Measurements from ENCODE around the gene LMX1B.
"Not testable (repeated sequence)": the region's sequence is repeated elsewhere in the genome, so short reads cannot be mapped to it uniquely, and the experiment has no call there.

The LMX1B gene

DNA sequence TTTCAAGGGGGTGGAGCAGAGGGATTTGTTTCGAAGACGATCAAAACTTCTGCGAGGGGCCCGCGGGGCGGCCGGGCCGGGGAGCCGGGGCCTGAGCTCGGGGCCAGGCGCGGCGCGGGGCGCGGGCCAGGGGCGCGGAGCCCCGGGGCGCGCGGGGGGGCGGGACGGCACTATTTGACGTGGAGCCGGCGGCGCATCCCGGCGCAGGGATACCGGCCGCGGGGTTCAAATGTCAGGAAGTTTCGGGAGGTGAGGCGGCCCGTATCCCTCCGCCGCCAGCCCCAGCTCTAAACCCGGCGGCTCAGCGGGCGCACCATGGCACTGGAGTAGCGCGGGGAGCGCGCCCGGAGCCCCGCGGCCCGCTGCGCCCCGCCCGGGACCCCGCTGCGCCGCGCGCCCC lies at the start of gene LMX1B:
LMX1B (plus strand) TSS at position 278 of the 400 bp plus-strand sequence. CDS start 522 bp downstream, outside the sequence.
- H3K36me3 ChIP-seq (ENCODE audit: insufficient read depth, low read length): no peaks in the 10 kb centered on the region
- H3K4me3 ChIP-seq (ENCODE audit: low read depth, low read length): no peak within 1 kb of the TSS
- peaks cover 92% of the 10 kb centered on the region for H3K27me3 ChIP-seq (ENCODE audit: insufficient read depth, low read length)
- no peak within 1 kb of the TSS for H3K27ac ChIP-seq (ENCODE audit: low read depth, low read length)
- H3K79me2 ChIP-seq (ENCODE audit: control insufficient read depth, insufficient read depth, low read length, unreplicated experiment): no peaks in the 10 kb centered on the region
- no peaks in the 10 kb centered on the region for H3K4me1 ChIP-seq (ENCODE audit: control insufficient read depth, insufficient read depth, low read length, unreplicated experiment)
- no peak within 1 kb of the TSS for H2AFZ ChIP-seq (ENCODE audit: low read length, unreplicated experiment)

DNA sequence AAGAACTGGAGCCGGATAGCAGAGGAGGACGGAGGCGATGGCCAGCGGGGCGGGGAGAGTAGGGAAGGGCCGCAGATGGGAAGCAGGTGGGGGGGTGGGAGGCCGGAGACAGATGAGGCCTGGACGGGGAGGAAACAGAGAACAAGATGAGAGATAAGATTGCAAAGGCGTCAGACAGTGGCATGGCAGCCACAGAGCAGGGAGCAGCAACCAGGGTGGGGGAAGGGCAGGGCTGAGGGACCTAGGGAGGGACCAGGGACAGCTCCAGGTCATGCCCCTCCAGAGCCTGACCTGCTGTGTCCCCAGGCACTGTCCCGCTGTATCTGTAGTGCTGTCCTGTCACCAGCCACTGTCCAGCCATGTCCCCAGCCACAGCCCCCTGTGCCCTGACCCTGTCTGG lies 49.6 kb upstream of the LMX1B start:
- Histone ChIP-seq H3K4me3 (ENCODE audit: low read depth, low read length) (no peak overlapping the region), H3K27ac (ENCODE audit: low read depth, low read length) (no peak overlapping the region), H3K36me3 (ENCODE audit: insufficient read depth, low read length) (no peaks in the 10 kb centered on the region), H3K79me2 (ENCODE audit: control insufficient read depth, insufficient read depth, low read length, unreplicated experiment) (no peaks in the 10 kb centered on the region), H3K4me1 (ENCODE audit: control insufficient read depth, insufficient read depth, low read length, unreplicated experiment) (peaks cover 4% of the 10 kb centered on the region), H2AFZ (ENCODE audit: low read length, unreplicated experiment) (no peak overlapping the region), H3K27me3 (ENCODE audit: insufficient read depth, low read length) (peaks cover 76% of the 10 kb centered on the region)

DNA sequence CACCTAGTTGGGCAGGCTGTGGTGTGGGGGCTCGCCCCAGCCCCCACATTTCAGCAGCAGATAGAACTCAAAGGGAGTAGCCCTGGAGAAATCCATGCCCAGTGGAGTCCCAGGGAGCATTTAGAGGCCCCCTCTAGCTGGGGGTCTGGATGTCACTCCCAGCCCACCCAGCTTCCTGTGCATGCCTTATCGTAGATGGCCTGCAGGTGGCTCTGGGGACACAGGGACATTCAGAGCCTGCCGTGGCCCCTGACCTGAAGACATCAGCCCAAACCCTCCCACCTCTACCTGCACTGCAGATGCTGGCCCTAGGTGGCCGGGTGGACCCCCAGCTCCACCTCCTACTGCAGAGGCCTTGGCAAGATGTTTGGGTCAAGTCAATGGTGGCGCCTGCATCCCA lies 49.0 kb upstream of the LMX1B start:
- no peak overlapping the region for H2AFZ ChIP-seq (ENCODE audit: low read length, unreplicated experiment)
- H3K4me3 ChIP-seq (ENCODE audit: low read depth, low read length): no peak overlapping the region
- H3K36me3 ChIP-seq (ENCODE audit: insufficient read depth, low read length): no peaks in the 10 kb centered on the region
- peaks cover 70% of the 10 kb centered on the region for H3K27me3 ChIP-seq (ENCODE audit: insufficient read depth, low read length)
- H3K27ac ChIP-seq (ENCODE audit: low read depth, low read length): no peak overlapping the region
- H3K4me1 ChIP-seq (ENCODE audit: control insufficient read depth, insufficient read depth, low read length, unreplicated experiment): peaks cover 4% of the 10 kb centered on the region
- H3K79me2 ChIP-seq (ENCODE audit: control insufficient read depth, insufficient read depth, low read length, unreplicated experiment): no peaks in the 10 kb centered on the region

DNA sequence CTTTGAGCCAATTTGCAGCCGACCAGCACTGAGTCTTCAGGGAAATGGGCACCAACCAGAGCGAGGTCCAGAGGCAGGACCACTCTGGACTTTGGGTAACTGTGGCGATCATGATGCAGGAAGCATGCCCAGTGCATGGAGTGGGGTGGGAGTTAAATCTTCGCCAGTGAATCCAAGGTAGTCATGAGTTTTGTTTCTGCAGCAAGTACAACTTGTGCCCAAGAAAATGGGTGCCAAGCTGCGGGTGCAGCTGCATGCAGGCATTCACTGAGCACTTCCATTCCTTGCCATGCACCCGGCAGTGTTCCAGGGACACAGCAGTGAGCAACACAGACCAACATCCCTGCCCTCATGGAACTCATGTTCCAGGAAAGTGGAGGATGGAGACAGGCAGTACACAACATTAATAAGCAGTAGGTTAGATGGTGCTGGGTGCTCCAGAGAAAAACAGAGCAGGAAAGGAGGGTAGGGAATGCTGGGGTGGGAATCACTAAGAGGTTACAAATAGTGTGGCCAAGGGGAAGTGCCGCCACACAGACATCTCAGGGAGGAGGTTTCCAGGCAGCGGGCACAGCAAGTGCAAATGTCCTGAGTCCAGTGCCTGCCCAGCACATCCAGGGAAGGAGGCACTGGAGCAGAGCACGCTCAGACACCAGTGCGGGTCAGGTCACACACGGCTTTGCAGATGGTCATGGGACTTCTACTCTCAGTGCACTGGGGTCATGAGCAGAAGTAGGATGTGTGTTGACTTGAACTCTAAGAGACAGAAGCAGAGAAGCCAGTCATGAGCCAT lies 48.2 kb upstream of the LMX1B start:
- Histone ChIP-seq H3K36me3 (ENCODE audit: insufficient read depth, low read length) (no peaks in the 10 kb centered on the region), H3K27ac (ENCODE audit: low read depth, low read length) (no peak overlapping the region), H3K4me1 (ENCODE audit: control insufficient read depth, insufficient read depth, low read length, unreplicated experiment) (peaks cover 4% of the 10 kb centered on the region), H3K79me2 (ENCODE audit: control insufficient read depth, insufficient read depth, low read length, unreplicated experiment) (no peaks in the 10 kb centered on the region), H2AFZ (ENCODE audit: low read length, unreplicated experiment) (no peak overlapping the region), H3K27me3 (ENCODE audit: insufficient read depth, low read length) (peaks cover 62% of the 10 kb centered on the region), H3K4me3 (ENCODE audit: low read depth, low read length) (no peak overlapping the region)

DNA sequence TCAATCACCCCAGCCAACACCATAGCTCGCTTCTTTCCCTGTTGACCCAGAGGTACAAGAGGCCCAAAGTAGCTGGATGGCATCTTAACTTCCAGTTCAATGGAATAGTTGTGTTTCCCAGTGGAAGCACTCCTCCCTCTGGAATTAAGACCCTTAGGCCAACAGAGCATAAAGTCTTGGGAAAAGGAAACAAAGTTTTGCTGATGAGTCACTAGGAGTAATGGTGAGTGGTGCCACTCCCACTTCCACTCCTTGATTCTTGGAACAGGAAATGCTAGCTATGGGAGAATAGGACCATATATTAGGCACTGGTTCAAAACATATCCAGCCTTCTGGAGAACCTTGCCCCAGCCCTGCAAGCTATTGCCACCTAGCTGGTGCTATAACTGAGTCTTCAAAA lies 44.7 kb upstream of the LMX1B start:
- no peak overlapping the region for H3K4me3 ChIP-seq (ENCODE audit: low read depth, low read length)
- H3K36me3 ChIP-seq (ENCODE audit: insufficient read depth, low read length): no peaks in the 10 kb centered on the region
- H3K27me3 ChIP-seq (ENCODE audit: insufficient read depth, low read length): peaks cover 32% of the 10 kb centered on the region
- no peak overlapping the region for H3K27ac ChIP-seq (ENCODE audit: low read depth, low read length)
- H2AFZ ChIP-seq (ENCODE audit: low read length, unreplicated experiment): peak overlapping the region; percentile 52
- peaks cover 4% of the 10 kb centered on the region for H3K4me1 ChIP-seq (ENCODE audit: control insufficient read depth, insufficient read depth, low read length, unreplicated experiment)
- no peaks in the 10 kb centered on the region for H3K79me2 ChIP-seq (ENCODE audit: control insufficient read depth, insufficient read depth, low read length, unreplicated experiment)

DNA sequence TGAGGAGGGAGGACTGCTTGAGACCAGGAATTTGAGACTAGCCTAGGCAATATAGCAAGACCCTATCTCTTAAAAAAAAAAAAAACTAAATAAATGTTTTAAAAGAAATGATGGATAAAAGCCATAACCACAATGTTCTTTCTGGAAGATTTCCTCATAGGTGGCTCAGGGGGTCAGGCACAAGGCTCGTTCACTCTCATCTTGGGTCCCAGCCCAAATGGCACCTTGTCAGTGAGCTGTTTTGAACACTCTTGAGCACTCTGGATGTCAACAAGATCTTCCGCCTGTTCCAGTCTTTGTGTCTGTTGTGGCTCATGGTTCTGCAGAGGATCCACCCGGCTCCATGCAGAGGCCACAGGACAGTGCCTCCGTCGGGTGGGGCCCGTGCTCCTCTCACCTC lies 35.7 kb upstream of the LMX1B start:
- no peak overlapping the region for H2AFZ ChIP-seq (ENCODE audit: low read length, unreplicated experiment)
- H3K27me3 ChIP-seq (ENCODE audit: insufficient read depth, low read length): peaks cover 52% of the 10 kb centered on the region
- no peak overlapping the region for H3K4me3 ChIP-seq (ENCODE audit: low read depth, low read length)
- H3K27ac ChIP-seq (ENCODE audit: low read depth, low read length): no peak overlapping the region
- no peaks in the 10 kb centered on the region for H3K36me3 ChIP-seq (ENCODE audit: insufficient read depth, low read length)
- no peaks in the 10 kb centered on the region for H3K79me2 ChIP-seq (ENCODE audit: control insufficient read depth, insufficient read depth, low read length, unreplicated experiment)
- no peaks in the 10 kb centered on the region for H3K4me1 ChIP-seq (ENCODE audit: control insufficient read depth, insufficient read depth, low read length, unreplicated experiment)

DNA sequence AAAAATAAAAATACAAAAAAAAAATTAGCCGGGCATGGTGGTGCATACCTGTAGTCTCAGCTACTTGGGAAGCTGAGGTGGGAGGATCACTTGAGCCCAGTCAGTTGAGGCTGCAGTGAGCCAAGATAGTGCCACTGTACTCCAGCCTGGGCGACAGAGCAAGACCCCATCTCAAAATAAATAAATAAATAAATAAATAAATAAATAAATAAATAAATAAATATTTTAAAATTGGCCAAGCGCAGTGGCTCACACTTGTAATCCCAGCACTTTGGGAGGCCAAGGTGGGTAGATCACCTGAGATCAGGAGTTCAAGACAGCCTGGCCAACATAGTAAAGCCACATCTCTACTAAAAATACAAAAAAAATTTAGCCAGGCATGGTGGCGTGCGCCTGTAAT lies 33.4 kb upstream of the LMX1B start:
- H2AFZ ChIP-seq (ENCODE audit: low read length, unreplicated experiment); H3K4me1 ChIP-seq (ENCODE audit: control insufficient read depth, insufficient read depth, low read length, unreplicated experiment); H3K79me2 ChIP-seq (ENCODE audit: control insufficient read depth, insufficient read depth, low read length, unreplicated experiment); H3K36me3 ChIP-seq (ENCODE audit: insufficient read depth, low read length); H3K4me3 ChIP-seq (ENCODE audit: low read depth, low read length); H3K27ac ChIP-seq (ENCODE audit: low read depth, low read length): not testable (repeated sequence)
- H3K27me3 ChIP-seq (ENCODE audit: insufficient read depth, low read length): peaks cover 64% of the 10 kb centered on the region

DNA sequence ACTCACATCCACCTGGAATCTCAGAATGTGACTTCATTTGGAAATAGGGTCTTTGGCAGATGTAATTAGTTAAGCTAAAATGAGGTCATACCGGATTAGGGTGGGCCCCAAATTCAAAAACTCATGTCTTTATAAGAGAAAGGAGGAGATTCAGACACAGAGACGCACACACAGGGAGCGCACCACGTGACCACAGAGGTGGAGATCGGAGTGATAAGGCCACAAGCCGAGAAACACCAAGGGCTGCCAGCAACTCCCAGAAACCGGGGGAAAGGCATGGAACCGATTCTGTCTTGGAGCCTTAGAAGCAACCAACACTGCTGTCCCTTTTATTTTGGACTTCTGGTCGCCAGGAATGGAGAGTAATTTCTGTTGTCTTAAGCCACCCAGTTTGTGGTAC lies 31.8 kb upstream of the LMX1B start:
- no peak overlapping the region for H3K4me3 ChIP-seq (ENCODE audit: low read depth, low read length)

DNA sequence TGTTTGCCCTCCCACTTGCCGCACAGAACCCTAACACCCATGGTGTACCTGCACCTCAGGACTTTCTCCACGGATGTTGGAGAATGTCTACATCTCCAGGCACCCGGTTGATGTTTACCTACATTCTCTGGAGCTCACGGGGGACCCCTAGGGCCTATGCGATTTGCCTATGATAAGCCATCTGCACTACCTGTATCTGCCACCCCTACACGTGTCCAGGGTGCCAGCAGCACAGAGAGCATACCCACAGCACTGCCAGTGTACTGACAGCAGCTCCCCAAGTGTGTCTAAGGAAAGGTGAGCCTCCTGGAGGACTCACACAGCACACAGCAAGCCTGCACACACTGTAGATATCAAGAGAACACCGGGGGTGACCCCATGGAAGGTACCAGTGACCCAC lies 31.3 kb upstream of the LMX1B start:
- Histone ChIP-seq H3K27ac (ENCODE audit: low read depth, low read length) (no peak overlapping the region), H3K36me3 (ENCODE audit: insufficient read depth, low read length) (no peaks in the 10 kb centered on the region), H3K79me2 (ENCODE audit: control insufficient read depth, insufficient read depth, low read length, unreplicated experiment) (no peaks in the 10 kb centered on the region), H3K27me3 (ENCODE audit: insufficient read depth, low read length) (peaks cover 77% of the 10 kb centered on the region), H3K4me1 (ENCODE audit: control insufficient read depth, insufficient read depth, low read length, unreplicated experiment) (no peaks in the 10 kb centered on the region), H3K4me3 (ENCODE audit: low read depth, low read length) (no peak overlapping the region), H2AFZ (ENCODE audit: low read length, unreplicated experiment) (no peak overlapping the region)

More for the DNA sequence above, 31.8 kb upstream of the LMX1B start:
- H3K27ac ChIP-seq (ENCODE audit: low read depth, low read length): no peak overlapping the region
- H3K36me3 ChIP-seq (ENCODE audit: insufficient read depth, low read length): no peaks in the 10 kb centered on the region
- H3K27me3 ChIP-seq (ENCODE audit: insufficient read depth, low read length): peaks cover 75% of the 10 kb centered on the region
- H3K79me2 ChIP-seq (ENCODE audit: control insufficient read depth, insufficient read depth, low read length, unreplicated experiment): no peaks in the 10 kb centered on the region
- no peak overlapping the region for H2AFZ ChIP-seq (ENCODE audit: low read length, unreplicated experiment)
- H3K4me1 ChIP-seq (ENCODE audit: control insufficient read depth, insufficient read depth, low read length, unreplicated experiment): no peaks in the 10 kb centered on the region

DNA sequence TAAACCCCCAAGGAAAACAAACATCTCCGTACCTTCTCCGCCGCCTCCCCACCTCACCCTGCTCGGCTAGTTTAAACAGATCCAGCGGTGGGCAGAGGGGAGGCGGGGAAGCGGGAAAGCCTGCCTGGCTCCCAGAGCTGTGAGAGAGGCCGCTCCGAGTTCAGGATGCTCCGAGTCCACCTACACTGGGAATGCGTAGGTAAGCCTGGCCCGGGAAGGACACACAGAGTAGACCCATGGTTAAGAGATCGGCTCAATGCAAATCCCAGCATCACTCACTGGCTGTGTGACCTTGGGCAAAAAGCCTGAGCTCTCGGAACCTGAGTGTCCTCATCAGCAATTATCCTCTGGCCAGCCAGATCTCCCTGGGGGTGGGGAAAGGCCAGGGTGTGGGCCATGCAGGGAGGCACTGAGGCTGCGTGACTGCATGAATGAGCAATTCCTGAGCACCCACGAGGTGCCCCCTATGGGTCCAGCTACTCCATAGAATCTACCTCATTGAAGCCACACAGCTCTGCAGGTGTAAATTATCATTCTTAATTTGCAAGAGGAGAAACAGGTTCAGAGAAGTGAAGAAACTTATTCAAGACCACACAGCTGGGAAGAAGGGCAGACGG lies 30.5 kb upstream of the LMX1B start:
- Histone ChIP-seq H3K36me3 (ENCODE audit: insufficient read depth, low read length) (no peaks in the 10 kb centered on the region), H3K79me2 (ENCODE audit: control insufficient read depth, insufficient read depth, low read length, unreplicated experiment) (no peaks in the 10 kb centered on the region), H3K27me3 (ENCODE audit: insufficient read depth, low read length) (peaks cover 81% of the 10 kb centered on the region), H3K27ac (ENCODE audit: low read depth, low read length) (no peak overlapping the region), H3K4me1 (ENCODE audit: control insufficient read depth, insufficient read depth, low read length, unreplicated experiment) (no peaks in the 10 kb centered on the region), H3K4me3 (ENCODE audit: low read depth, low read length) (no peak overlapping the region), H2AFZ (ENCODE audit: low read length, unreplicated experiment) (no peak overlapping the region)

DNA sequence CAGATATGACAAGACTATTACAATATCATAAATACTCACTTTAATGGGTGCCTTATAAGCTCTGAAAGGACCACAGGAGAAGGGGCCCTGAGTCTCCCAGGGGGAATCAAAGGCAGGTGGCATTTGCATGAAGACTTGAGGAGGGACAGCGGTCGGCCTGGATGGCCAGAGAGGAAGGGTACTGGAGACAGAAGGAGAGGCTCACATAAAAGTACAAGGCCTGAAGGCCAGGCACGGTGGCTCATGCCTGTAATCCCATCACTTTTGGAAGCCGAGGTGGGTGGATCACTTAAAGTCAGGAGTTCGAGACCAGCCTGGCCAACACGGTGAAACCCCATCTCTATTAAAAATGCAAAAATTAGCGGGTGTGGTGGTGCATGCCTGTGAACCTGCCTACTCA lies 29.1 kb upstream of the LMX1B start:
- Histone ChIP-seq H3K4me3 (ENCODE audit: low read depth, low read length) (no peak overlapping the region), H3K79me2 (ENCODE audit: control insufficient read depth, insufficient read depth, low read length, unreplicated experiment) (no peaks in the 10 kb centered on the region), H3K36me3 (ENCODE audit: insufficient read depth, low read length) (no peaks in the 10 kb centered on the region), H3K27me3 (ENCODE audit: insufficient read depth, low read length) (peaks cover 85% of the 10 kb centered on the region), H3K4me1 (ENCODE audit: control insufficient read depth, insufficient read depth, low read length, unreplicated experiment) (no peaks in the 10 kb centered on the region), H2AFZ (ENCODE audit: low read length, unreplicated experiment) (no peak overlapping the region), H3K27ac (ENCODE audit: low read depth, low read length) (no peak overlapping the region)
